ENCODE data around the gene PTPRD. TPM values are rescaled to one million over a fixed set of nuclear protein-coding genes. Genes with fewer than 3 reads are reported as not detected.

Gene PTPRD
- total and polyA plus RNA-seq, 2 donors (not counting 1 experiment from before 2014, with no cell fraction given) = not detected

DNA sequence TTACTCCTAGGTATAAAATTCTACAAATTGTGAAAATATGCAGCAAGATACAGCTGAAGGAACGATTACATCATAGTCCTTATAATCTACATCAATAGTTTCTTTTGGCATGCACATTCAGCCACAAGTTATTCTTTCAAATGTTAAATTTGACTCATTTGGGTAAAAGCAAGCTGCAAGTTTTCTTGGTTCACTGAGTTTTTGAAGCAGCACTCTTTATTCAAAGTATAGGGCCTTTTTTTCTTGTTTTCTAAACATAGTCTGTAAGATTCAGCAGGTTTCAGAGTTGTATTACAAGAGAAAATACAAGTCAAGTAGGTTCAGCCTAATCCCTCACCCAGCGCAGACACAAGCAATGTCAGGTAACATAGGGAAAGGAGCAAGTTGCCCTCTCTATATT, 981.5 kb downstream of the PTPRD start:
- no peak overlapping the region for H2AFZ ChIP-seq (ENCODE audit: insufficient read depth, low read depth, low read length, poor library complexity, severe bottlenecking)
- ATAC-seq (ENCODE audit: low read depth) (no peak), DNase-seq (no peak)
- H3K27me3 ChIP-seq (replicated peaks in 1 of 4; ENCODE audit: control extremely low read depth in 1 of 4, control insufficient read depth in 3 of 4, insufficient read depth in 4 of 4, low read length in 3 of 4) = no peaks in the 10 kb centered on the region
- H4K20me1 ChIP-seq (ENCODE audit: control insufficient read depth, insufficient read depth, low read length, poor library complexity, severe bottlenecking) = no peaks in the 10 kb centered on the region
- H3K4me3 Mint-ChIP-seq = no peak overlapping the region
- H3K4me3 ChIP-seq (ENCODE audit: control extremely low read depth in 1 of 5, extremely low read depth in 1 of 5, insufficient read depth in 1 of 5, low read depth in 2 of 5, low read length in 4 of 5) = no peak overlapping the region
- no peaks in the 10 kb centered on the region for H3K9me3 ChIP-seq (ENCODE audit: control extremely low read depth in 1 of 3, control insufficient read depth in 2 of 3, insufficient read depth in 1 of 3, low read length in 2 of 3)
- WGBS (ENCODE audit: insufficient coverage) = no CpG with 5 or more reads among the region's 2 CpGs
- no peak overlapping the region for H3K4me2 ChIP-seq (replicated peaks; ENCODE audit: low read depth, low read length, poor library complexity, severe bottlenecking)
- no peaks in the 10 kb centered on the region for H3K36me3 ChIP-seq (replicated peaks in 1 of 2; ENCODE audit: control extremely low read depth in 1 of 2, control insufficient read depth in 1 of 2, extremely low read depth in 1 of 2, insufficient read depth in 2 of 2, low read length in 1 of 2)
- H3K27ac ChIP-seq (ENCODE audit: low read length in 2 of 2) = no peak overlapping the region
- intact Hi-C loops (cut with micrococcal nuclease) = no loop called here
- ChIA-PET CTCF (no interaction called here), POLR2A (no interaction called here)
- peaks cover 8% of the 10 kb centered on the region for H3K27me3 Mint-ChIP-seq
- H3K79me2 ChIP-seq (ENCODE audit: control insufficient read depth, insufficient read depth, low read length) = no peaks in the 10 kb centered on the region
- no peak overlapping the region for H3K9ac ChIP-seq (ENCODE audit: low read length)
- H3K9me3 Mint-ChIP-seq (ENCODE audit: insufficient read depth) = no peaks in the 10 kb centered on the region
- TF ChIP-seq, protein P1, sequence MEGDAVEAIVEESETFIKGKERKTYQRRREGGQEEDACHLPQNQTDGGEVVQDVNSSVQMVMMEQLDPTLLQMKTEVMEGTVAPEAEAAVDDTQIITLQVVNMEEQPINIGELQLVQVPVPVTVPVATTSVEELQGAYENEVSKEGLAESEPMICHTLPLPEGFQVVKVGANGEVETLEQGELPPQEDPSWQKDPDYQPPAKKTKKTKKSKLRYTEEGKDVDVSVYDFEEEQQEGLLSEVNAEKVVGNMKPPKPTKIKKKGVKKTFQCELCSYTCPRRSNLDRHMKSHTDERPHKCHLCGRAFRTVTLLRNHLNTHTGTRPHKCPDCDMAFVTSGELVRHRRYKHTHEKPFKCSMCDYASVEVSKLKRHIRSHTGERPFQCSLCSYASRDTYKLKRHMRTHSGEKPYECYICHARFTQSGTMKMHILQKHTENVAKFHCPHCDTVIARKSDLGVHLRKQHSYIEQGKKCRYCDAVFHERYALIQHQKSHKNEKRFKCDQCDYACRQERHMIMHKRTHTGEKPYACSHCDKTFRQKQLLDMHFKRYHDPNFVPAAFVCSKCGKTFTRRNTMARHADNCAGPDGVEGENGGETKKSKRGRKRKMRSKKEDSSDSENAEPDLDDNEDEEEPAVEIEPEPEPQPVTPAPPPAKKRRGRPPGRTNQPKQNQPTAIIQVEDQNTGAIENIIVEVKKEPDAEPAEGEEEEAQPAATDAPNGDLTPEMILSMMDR (IDR thresholded peaks at IDR 0.05) = no peak
- no peak for TF ChIP-seq EZH2 (IDR thresholded peaks at IDR 0.05; ENCODE audit: borderline replicate concordance, insufficient read depth, low read depth, low read length, poor library complexity, severe bottlenecking)
- H3K4me1 ChIP-seq (ENCODE audit: control insufficient read depth in 2 of 2, insufficient read depth in 2 of 2, low read length in 2 of 2) = no peaks in the 10 kb centered on the region
- no peak overlapping the region for H3K27ac Mint-ChIP-seq
- no peaks in the 10 kb centered on the region for H3K4me1 Mint-ChIP-seq

DNA sequence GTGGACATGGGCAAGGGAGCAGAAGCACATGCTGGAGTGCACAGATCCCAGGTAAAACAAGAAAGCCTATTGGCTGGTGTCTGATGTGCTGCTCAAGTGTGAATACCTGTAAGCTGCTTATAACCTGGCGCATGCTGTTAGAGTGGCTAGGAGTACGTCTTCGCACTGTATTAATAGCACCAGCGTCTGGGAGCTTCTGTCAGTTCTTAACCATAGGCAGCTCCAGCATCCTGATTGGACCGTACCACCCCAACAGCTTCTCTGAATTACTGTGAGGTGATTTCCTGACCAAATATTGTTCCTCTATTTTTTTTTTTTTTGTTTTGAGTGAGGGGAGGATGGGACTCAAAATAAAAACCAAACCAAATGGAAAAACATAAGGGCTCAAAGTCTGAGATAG, 987.6 kb downstream of the PTPRD start:
- no peak overlapping the region for H3K9ac ChIP-seq (ENCODE audit: low read length)
- intact Hi-C loops (cut with micrococcal nuclease) = no loop called here
- DNase-seq = no peak
- H3K27ac Mint-ChIP-seq = no peak overlapping the region
- CTCF ChIA-PET = no interaction called here
- TF ChIP-seq, protein P1 (IDR thresholded peaks at IDR 0.05) = no peak
- no peak for TF ChIP-seq EZH2 (IDR thresholded peaks at IDR 0.05; ENCODE audit: borderline replicate concordance, insufficient read depth, low read depth, low read length, poor library complexity, severe bottlenecking)
- no peaks in the 10 kb centered on the region for H3K9me3 ChIP-seq (ENCODE audit: control extremely low read depth in 1 of 3, control insufficient read depth in 2 of 3, insufficient read depth in 1 of 3, low read length in 2 of 3)
- no peaks in the 10 kb centered on the region for H3K4me1 ChIP-seq (ENCODE audit: control insufficient read depth in 2 of 2, insufficient read depth in 2 of 2, low read length in 2 of 2)
- no peaks in the 10 kb centered on the region for H3K9me3 Mint-ChIP-seq (ENCODE audit: insufficient read depth)
- H3K79me2 ChIP-seq (ENCODE audit: control insufficient read depth, insufficient read depth, low read length) = no peaks in the 10 kb centered on the region
- no peak for ATAC-seq (ENCODE audit: low read depth)
- no peak overlapping the region for H3K27ac ChIP-seq (ENCODE audit: low read length in 2 of 2)
- WGBS (ENCODE audit: insufficient coverage) = 94% methylated on average over 3 of the region's 5 CpGs
- H3K4me3 Mint-ChIP-seq = no peak overlapping the region
- H3K4me1 Mint-ChIP-seq = no peaks in the 10 kb centered on the region
- H3K36me3 ChIP-seq (replicated peaks in 1 of 2; ENCODE audit: control extremely low read depth in 1 of 2, control insufficient read depth in 1 of 2, extremely low read depth in 1 of 2, insufficient read depth in 2 of 2, low read length in 1 of 2) = no peaks in the 10 kb centered on the region
- no peaks in the 10 kb centered on the region for H4K20me1 ChIP-seq (ENCODE audit: control insufficient read depth, insufficient read depth, low read length, poor library complexity, severe bottlenecking)
- H3K27me3 ChIP-seq (replicated peaks in 1 of 4; ENCODE audit: control extremely low read depth in 1 of 4, control insufficient read depth in 3 of 4, insufficient read depth in 4 of 4, low read length in 3 of 4) = no peaks in the 10 kb centered on the region
- POLR2A ChIA-PET = no interaction called here
- peaks cover 8% of the 10 kb centered on the region for H3K27me3 Mint-ChIP-seq
- no peak overlapping the region for H3K4me2 ChIP-seq (replicated peaks; ENCODE audit: low read depth, low read length, poor library complexity, severe bottlenecking)
- H2AFZ ChIP-seq (ENCODE audit: insufficient read depth, low read depth, low read length, poor library complexity, severe bottlenecking) = no peak overlapping the region
- no peak overlapping the region for H3K4me3 ChIP-seq (ENCODE audit: control extremely low read depth in 1 of 5, extremely low read depth in 1 of 5, insufficient read depth in 1 of 5, low read depth in 2 of 5, low read length in 4 of 5)

All from B cell (primary cell).